ENCODE results near the gene STAP2.

Gene STAP2

GRCh38 chr19:4376671-4376990 lies 38.0 kb upstream of the STAP2 start:
- H4K91ac ChIP-seq (ENCODE audit: low read depth, low read length, poor library complexity): no peak overlapping the region
- no peak overlapping the region for H3K4ac ChIP-seq (ENCODE audit: low read length)
- no peak overlapping the region for H2AK5ac ChIP-seq (ENCODE audit: low read depth, low read length)
- no peak overlapping the region for H3K14ac ChIP-seq (ENCODE audit: low read length)
- no peak overlapping the region for H2BK15ac ChIP-seq (ENCODE audit: low read length)
- H3K9me3 ChIP-seq (replicated peaks in 1 of 2; ENCODE audit: control insufficient read depth in 2 of 2, insufficient read depth in 1 of 2, low read depth in 1 of 2, low read length in 2 of 2): no peaks in the 10 kb centered on the region
- no peak overlapping the region for H2BK5ac ChIP-seq (ENCODE audit: low read length)
- H3K27ac ChIP-seq (replicated peaks; ENCODE audit: low read length): no peak overlapping the region
- H3K4me3 ChIP-seq (ENCODE audit: low read length in 2 of 2): no peak overlapping the region
- H3K9ac ChIP-seq (ENCODE audit: low read depth, low read length, poor library complexity): no peak overlapping the region
- no peak overlapping the region for H2AFZ ChIP-seq (ENCODE audit: low read length)
- H3K36me3 ChIP-seq (replicated peaks in 1 of 2; ENCODE audit: control insufficient read depth in 2 of 2, insufficient read depth in 2 of 2, low read length in 2 of 2): peaks cover 2 to 7% of the 10 kb centered on the region in 2 donors
- no peak overlapping the region for H2BK120ac ChIP-seq (ENCODE audit: low read depth, low read length)
- peak overlapping the region; percentile 35 for H3K18ac ChIP-seq (ENCODE audit: low read length)
- DNase-seq (ENCODE audit: low spot score): no peak
- H3K79me1 ChIP-seq (ENCODE audit: low read depth, low read length): peaks cover 25% of the 10 kb centered on the region
- no peak overlapping the region for H2BK12ac ChIP-seq (ENCODE audit: low read length)
- no CpG with 5 or more reads among the region's 10 CpGs for WGBS, 2 donors (ENCODE audit: extremely low coverage in 2 of 2, insufficient read length in 2 of 2, insufficient replicate concordance in 1 of 2)
- H4K8ac ChIP-seq (ENCODE audit: low read depth, low read length): no peak overlapping the region
- H3K27me3 ChIP-seq (ENCODE audit: control insufficient read depth in 3 of 3, insufficient read depth in 3 of 3, low read depth in 1 of 3, low read length in 3 of 3): no peaks in the 10 kb centered on the region
- no peak overlapping the region for H3K23ac ChIP-seq (ENCODE audit: low read depth, low read length, poor library complexity)
- no peak overlapping the region for H3K4me2 ChIP-seq (ENCODE audit: insufficient read depth, low read length, poor library complexity, severe bottlenecking)
- H3K4me1 ChIP-seq (ENCODE audit: control insufficient read depth in 2 of 2, insufficient read depth in 1 of 2, low read depth in 1 of 2, low read length in 2 of 2): peaks cover 21 to 23% of the 10 kb centered on the region in 2 donors

GRCh38 chr19:4376028-4376670 lies 37.5 kb upstream of the STAP2 start:
- H2BK120ac ChIP-seq (ENCODE audit: low read depth, low read length): no peak overlapping the region
- H4K91ac ChIP-seq (ENCODE audit: low read depth, low read length, poor library complexity): no peak overlapping the region
- no peak overlapping the region for H3K23ac ChIP-seq (ENCODE audit: low read depth, low read length, poor library complexity)
- H3K4ac ChIP-seq (ENCODE audit: low read length): no peak overlapping the region
- H3K4me2 ChIP-seq (ENCODE audit: insufficient read depth, low read length, poor library complexity, severe bottlenecking): no peak overlapping the region
- H4K8ac ChIP-seq (ENCODE audit: low read depth, low read length): no peak overlapping the region
- no peak overlapping the region for H3K14ac ChIP-seq (ENCODE audit: low read length)
- no peak overlapping the region for H2AK5ac ChIP-seq (ENCODE audit: low read depth, low read length)
- no peak overlapping the region for H2AFZ ChIP-seq (ENCODE audit: low read length)
- no peak overlapping the region for H3K9ac ChIP-seq (ENCODE audit: low read depth, low read length, poor library complexity)
- WGBS, 2 donors (ENCODE audit: extremely low coverage in 2 of 2, insufficient read length in 2 of 2, insufficient replicate concordance in 1 of 2): no CpG with 5 or more reads among the region's 16 CpGs
- H3K27me3 ChIP-seq (ENCODE audit: control insufficient read depth in 3 of 3, insufficient read depth in 3 of 3, low read depth in 1 of 3, low read length in 3 of 3): no peaks in the 10 kb centered on the region
- no peak overlapping the region for H3K27ac ChIP-seq (replicated peaks; ENCODE audit: low read length)
- no peak for DNase-seq (ENCODE audit: low spot score)
- no peak overlapping the region for H2BK12ac ChIP-seq (ENCODE audit: low read length)
- peaks cover 2 to 7% of the 10 kb centered on the region in 2 donors for H3K36me3 ChIP-seq (replicated peaks in 1 of 2; ENCODE audit: control insufficient read depth in 2 of 2, insufficient read depth in 2 of 2, low read length in 2 of 2)
- H3K4me3 ChIP-seq (ENCODE audit: low read length in 2 of 2): no peak overlapping the region
- H3K18ac ChIP-seq (ENCODE audit: low read length): no peak overlapping the region
- no peaks in the 10 kb centered on the region for H3K9me3 ChIP-seq (replicated peaks in 1 of 2; ENCODE audit: control insufficient read depth in 2 of 2, insufficient read depth in 1 of 2, low read depth in 1 of 2, low read length in 2 of 2)
- no peak overlapping the region for H2BK15ac ChIP-seq (ENCODE audit: low read length)
- H2BK5ac ChIP-seq (ENCODE audit: low read length): no peak overlapping the region
- H3K79me1 ChIP-seq (ENCODE audit: low read depth, low read length): peaks cover 25% of the 10 kb centered on the region
- H3K4me1 ChIP-seq (ENCODE audit: control insufficient read depth in 2 of 2, insufficient read depth in 1 of 2, low read depth in 1 of 2, low read length in 2 of 2): peaks cover 22 to 23% of the 10 kb centered on the region in 2 donors

GRCh38 chr19:4375164-4376027 lies 36.8 kb upstream of the STAP2 start:
- no peak overlapping the region for H2BK5ac ChIP-seq (ENCODE audit: low read length)
- peaks cover 22 to 23% of the 10 kb centered on the region in 2 donors for H3K4me1 ChIP-seq (ENCODE audit: control insufficient read depth in 2 of 2, insufficient read depth in 1 of 2, low read depth in 1 of 2, low read length in 2 of 2)
- peaks cover 25% of the 10 kb centered on the region for H3K79me1 ChIP-seq (ENCODE audit: low read depth, low read length)
- no peak overlapping the region for H4K91ac ChIP-seq (ENCODE audit: low read depth, low read length, poor library complexity)
- peak overlapping the region; percentile 67 for H3K9ac ChIP-seq (ENCODE audit: low read depth, low read length, poor library complexity)
- WGBS, 2 donors (ENCODE audit: extremely low coverage in 2 of 2, insufficient read length in 2 of 2, insufficient replicate concordance in 1 of 2): no CpG with 5 or more reads among the region's 16 CpGs
- H3K4ac ChIP-seq (ENCODE audit: low read length): no peak overlapping the region
- no peak overlapping the region for H4K8ac ChIP-seq (ENCODE audit: low read depth, low read length)
- H2BK12ac ChIP-seq (ENCODE audit: low read length): no peak overlapping the region
- no peak overlapping the region for H3K4me3 ChIP-seq (ENCODE audit: low read length in 2 of 2)
- peak overlapping the region; percentile 15 for H2AK5ac ChIP-seq (ENCODE audit: low read depth, low read length)
- H3K36me3 ChIP-seq (replicated peaks in 1 of 2; ENCODE audit: control insufficient read depth in 2 of 2, insufficient read depth in 2 of 2, low read length in 2 of 2): peaks cover 2 to 5% of the 10 kb centered on the region in 2 donors
- H2BK15ac ChIP-seq (ENCODE audit: low read length): peak overlapping the region; percentile 67
- no peaks in the 10 kb centered on the region for H3K27me3 ChIP-seq (ENCODE audit: control insufficient read depth in 3 of 3, insufficient read depth in 3 of 3, low read depth in 1 of 3, low read length in 3 of 3)
- no peak overlapping the region for H2BK120ac ChIP-seq (ENCODE audit: low read depth, low read length)
- no peak overlapping the region for H3K4me2 ChIP-seq (ENCODE audit: insufficient read depth, low read length, poor library complexity, severe bottlenecking)
- no peaks in the 10 kb centered on the region for H3K9me3 ChIP-seq (replicated peaks in 1 of 2; ENCODE audit: control insufficient read depth in 2 of 2, insufficient read depth in 1 of 2, low read depth in 1 of 2, low read length in 2 of 2)
- peak overlapping the region; percentile 52 for H3K23ac ChIP-seq (ENCODE audit: low read depth, low read length, poor library complexity)
- peak overlapping the region; percentile 55 for H3K18ac ChIP-seq (ENCODE audit: low read length)
- no peak for DNase-seq (ENCODE audit: low spot score)
- H3K27ac ChIP-seq (replicated peaks; ENCODE audit: low read length): no peak overlapping the region
- H2AFZ ChIP-seq (ENCODE audit: low read length): no peak overlapping the region
- H3K14ac ChIP-seq (ENCODE audit: low read length): peak overlapping the region; percentile 49

GRCh38 chr19:4374498-4375163 lies 36.0 kb upstream of the STAP2 start:
- H2BK5ac ChIP-seq (ENCODE audit: low read length): no peak overlapping the region
- H3K27me3 ChIP-seq (ENCODE audit: control insufficient read depth in 3 of 3, insufficient read depth in 3 of 3, low read depth in 1 of 3, low read length in 3 of 3): no peaks in the 10 kb centered on the region
- H2BK120ac ChIP-seq (ENCODE audit: low read depth, low read length): no peak overlapping the region
- peak overlapping the region; percentile 49 for H3K14ac ChIP-seq (ENCODE audit: low read length)
- no peak overlapping the region for H4K91ac ChIP-seq (ENCODE audit: low read depth, low read length, poor library complexity)
- H3K4me1 ChIP-seq (ENCODE audit: control insufficient read depth in 2 of 2, insufficient read depth in 1 of 2, low read depth in 1 of 2, low read length in 2 of 2): peaks cover 23 to 26% of the 10 kb centered on the region in 2 donors
- H3K9ac ChIP-seq (ENCODE audit: low read depth, low read length, poor library complexity): peak overlapping the region; percentile 67
- WGBS, 2 donors (ENCODE audit: extremely low coverage in 2 of 2, insufficient read length in 2 of 2, insufficient replicate concordance in 1 of 2): no CpG with 5 or more reads among the region's 27 CpGs
- H2AK5ac ChIP-seq (ENCODE audit: low read depth, low read length): peak overlapping the region; percentile 15
- H3K79me1 ChIP-seq (ENCODE audit: low read depth, low read length): peaks cover 24% of the 10 kb centered on the region
- H2BK12ac ChIP-seq (ENCODE audit: low read length): peak overlapping the region; percentile 91
- peak overlapping the region; percentile 11 for H3K18ac ChIP-seq (ENCODE audit: low read length)
- H3K4me2 ChIP-seq (ENCODE audit: insufficient read depth, low read length, poor library complexity, severe bottlenecking): peak overlapping the region; percentile 3
- H4K8ac ChIP-seq (ENCODE audit: low read depth, low read length): peak overlapping the region; percentile 8
- H2AFZ ChIP-seq (ENCODE audit: low read length): no peak overlapping the region
- H3K36me3 ChIP-seq (replicated peaks in 1 of 2; ENCODE audit: control insufficient read depth in 2 of 2, insufficient read depth in 2 of 2, low read length in 2 of 2): peaks cover 2 to 4% of the 10 kb centered on the region in 2 donors
- no peaks in the 10 kb centered on the region for H3K9me3 ChIP-seq (replicated peaks in 1 of 2; ENCODE audit: control insufficient read depth in 2 of 2, insufficient read depth in 1 of 2, low read depth in 1 of 2, low read length in 2 of 2)
- H3K4me3 ChIP-seq (ENCODE audit: low read length in 2 of 2): no peak overlapping the region
- H2BK15ac ChIP-seq (ENCODE audit: low read length): peak overlapping the region; percentile 67
- H3K23ac ChIP-seq (ENCODE audit: low read depth, low read length, poor library complexity): peak overlapping the region; percentile 52
- H3K27ac ChIP-seq (replicated peaks; ENCODE audit: low read length): no peak overlapping the region
- no peak for DNase-seq (ENCODE audit: low spot score)
- peak overlapping the region; percentile 26 for H3K4ac ChIP-seq (ENCODE audit: low read length)

All from neuronal stem cell (in vitro differentiated cells).